Ovary (tissue), 3 donors: ENCODE results near the gene ADAM12.

ENCODE experiments used
- CTCF ChIP-seq, 3 donors: fragments of 450-650 bp in 2 of 3; fragments of 200-600 bp in 1 of 3; IDR thresholded peaks; one replicate each; pipeline versions ENCODE4 v1.5.1 to v1.8.0; 2016 to 2022; ENCODE audit warnings: antibody characterized with exemption in 3 of 3, mild to moderate bottlenecking in 1 of 3
- POLR2A ChIP-seq: fragments of 450-650 bp; IDR thresholded peaks from one replicate; pipeline ENCODE4 v1.6.1; 2017; ENCODE audit warnings: antibody characterized with exemption, mild to moderate bottlenecking, moderate library complexity
- donor health status: DM: no; HTN: no; CAD: no.

GRCh38 chr10:126302826-126303665 is 85.2 kb downstream of the ADAM12 start:
- peak in 2 of 3 donors; percentile 10 to 42 for TF ChIP-seq CTCF (IDR thresholded peaks at IDR 0.05)
- no peak for TF ChIP-seq POLR2A
